GM12878 (cell line): Measurements from ENCODE around the gene ADORA2B. TPM values are rescaled to one million over a fixed set of nuclear protein-coding genes. Genes with fewer than 3 reads are reported as not detected.

Source experiments
- ATAC-seq: fragments of 200-7000 bp; cut with Tn5 transposase; 3 replicates; pipeline ENCODE4 v1.9.1; 2020; ENCODE audit warnings: mild to moderate bottlenecking, moderate library complexity
- BruUV-seq: library from RNA; stranded (reverse); fragments of 400-500 nt; replicated peaks from 2 replicates; lab custom pipeline; 2021; lab: Mats Ljungman, UMichigan
- CTCF ChIA-PET: fragments of 300-600 bp; sonication (Branson Sonifier 250); formaldehyde crosslinking; extraction: SDS; loops from one replicate; lab custom pipeline; 2021; ENCODE audit warnings: inconsistent platforms; lab: Yijun Ruan, JAX
- POLR2A ChIA-PET: fragments of 350-600 bp; formaldehyde crosslinking; extraction: SDS; loops from one replicate; lab custom pipeline; 2021; ENCODE audit warnings: inconsistent platforms; lab: Charles Lee
- RAD21 ChIA-PET: fragments of 300-600 bp; sonication (Branson Sonifier 250); formaldehyde crosslinking; loops from one replicate; lab custom pipeline; 2023; ENCODE audit warnings: antibody characterized with exemption; ENCODE audit not compliant: unreplicated experiment; lab: Charles Lee
- SMC1A ChIA-PET: fragments of 300-600 bp; sonication (Branson Sonifier 250); formaldehyde crosslinking; loops from one replicate; lab custom pipeline; 2023; ENCODE audit not compliant: unreplicated experiment, uncharacterized antibody; lab: Charles Lee
- DNase-seq: peaks from one replicate; pipeline ENCODE4 v3.0.0-alpha.2; 2011; ENCODE audit warnings: low read depth, low spot score
- FAIRE-seq: peaks from 3 replicates; lab custom pipeline; 2011; peaks lifted over from hg19 to GRCh38; lab: Jason Lieb, UNC
- H2AFZ ChIP-seq: 2 replicates; pipeline ENCODE4 v1.6.0; 2011; ENCODE audit warnings: low read depth, low read length, control low read depth; ENCODE audit not compliant: control insufficient read depth
- H3K27ac ChIP-seq: 2 replicates; pipeline ENCODE4 v1.5.1; 2011; ENCODE audit warnings: control low read depth; ENCODE audit not compliant: control insufficient read depth, insufficient read depth
- H3K27me3 ChIP-seq, 2 experiments: replicated peaks in 1 of 2; 2 replicates each; pipeline versions ENCODE4 v1.6.0 to v1.6.1; 2011; ENCODE audit warnings: low read length in 1 of 2; ENCODE audit not compliant: control insufficient read depth in 2 of 2, insufficient read depth in 2 of 2
- H3K36me3 ChIP-seq, 2 experiments: 2 replicates each; pipeline ENCODE4 v1.5.1; 2011; ENCODE audit warnings: low read length in 1 of 2; ENCODE audit not compliant: control insufficient read depth in 2 of 2, insufficient read depth in 2 of 2
- H3K4me1 ChIP-seq: 2 replicates; pipeline ENCODE4 v1.6.1; 2011; ENCODE audit warnings: mild to moderate bottlenecking, low read length, moderate library complexity, mixed read lengths; ENCODE audit not compliant: control insufficient read depth, insufficient read depth
- H3K4me2 ChIP-seq: 2 replicates; pipeline ENCODE4 v1.6.0; 2011; ENCODE audit warnings: control low read depth; ENCODE audit not compliant: control insufficient read depth, insufficient read depth
- H3K4me3 ChIP-seq: fragments of 200-600 bp; sonication (generic); 2 replicates; pipeline ENCODE4 v1.5.1; 2016
- H3K79me2 ChIP-seq: 2 replicates; pipeline ENCODE4 v1.6.0; 2011; ENCODE audit warnings: low read length; ENCODE audit not compliant: control insufficient read depth, insufficient read depth
- H3K9ac ChIP-seq: 2 replicates; pipeline ENCODE4 v1.8.0; 2011; ENCODE audit warnings: low read length, control low read depth, mixed read lengths; ENCODE audit not compliant: control insufficient read depth, insufficient read depth
- H3K9me3 ChIP-seq: replicated peaks from 3 replicates; pipeline ENCODE4 v1.5.1; 2011; ENCODE audit warnings: mild to moderate bottlenecking, low read length; ENCODE audit not compliant: control insufficient read depth, insufficient read depth
- H4K20me1 ChIP-seq: 2 replicates; pipeline ENCODE4 v1.6.0; 2011; ENCODE audit not compliant: control insufficient read depth, insufficient read depth
- ASH2L ChIP-seq: fragments of 300-600, 200-600 bp; sonication (generic); IDR thresholded peaks from 2 replicates; pipeline ENCODE4 v1.6.1; 2017; ENCODE audit warnings: low read depth, mild to moderate bottlenecking, borderline replicate concordance
- CBX3 ChIP-seq: fragments of 200-600 bp; sonication (generic); IDR thresholded peaks from 2 replicates; pipeline ENCODE4 v1.6.1; 2016; ENCODE audit warnings: low read depth, borderline replicate concordance
- CEBPB ChIP-seq, 2 experiments: fragments of 150-350 bp in 1 of 2; IDR thresholded peaks; 2 replicates each; pipeline ENCODE4 v1.6.1; 2012 to 2014; ENCODE audit warnings: low read depth in 2 of 2, low read length in 2 of 2, borderline replicate concordance in 1 of 2, inconsistent platforms in 1 of 2
- MYB ChIP-seq: fragments of 150-350 bp; IDR thresholded peaks from 2 replicates; pipeline ENCODE4 v1.6.1; 2014; ENCODE audit warnings: mild to moderate bottlenecking, low read depth, low read length, borderline replicate concordance
- POLR2A ChIP-seq: IDR thresholded peaks from 2 replicates; pipeline ENCODE4 v1.6.1; 2011; ENCODE audit warnings: low read depth, mild to moderate bottlenecking, low read length
- POLR2AphosphoS5 ChIP-seq: IDR thresholded peaks from 2 replicates; pipeline ENCODE4 v1.6.1; 2011; ENCODE audit warnings: mild to moderate bottlenecking, low read length, inconsistent platforms
- RCOR1 ChIP-seq: conservative IDR thresholded peaks from 2 replicates; pipeline ENCODE4 v1.6.1; 2012; ENCODE audit warnings: low read depth, low read length, improper control_type of control experiment
- STAT3 ChIP-seq: IDR thresholded peaks from 2 replicates; pipeline ENCODE4 v1.6.1; 2011; ENCODE audit warnings: low read depth, low read length, improper control_type of control experiment
- WGBS: methylation state at CpG from one replicate; pipeline ENCODE4 v1.1.6; 2016; ENCODE audit warnings: low lambda C conversion rate; ENCODE audit not compliant: insufficient replicate concordance, insufficient coverage; ENCODE audit errors: missing lambda C conversion rate; 5-methylcytosine and 5-hydroxymethylcytosine counted together
- in situ Hi-C: fragments of 300-500 bp; cut with MboI; formaldehyde crosslinking; loops from 9 replicates; pipeline ENCODE4 v1.14.3; 2018; ENCODE audit warnings: mixed read lengths
- intact Hi-C: fragments of 100-400 bp; cut with micrococcal nuclease; formaldehyde crosslinking; loops from one replicate; pipeline ENCODE4 v1.14.2; 2022; ENCODE audit not compliant: unreplicated experiment
- polyA plus RNA-seq, 11 experiments: library from polyadenylated mRNA; depleted of rRNA in 4 of 11; unstranded in 6 of 11; stranded (reverse) in 5 of 11; fragments of >200 nt; fragmentation: Nextera tagmentation in 4 of 11; fragmentation: Illumina TruSeq in 1 of 11; extraction: Ambion mirVana in 4 of 11; extraction: Trizol in 1 of 11; gene quantifications; 1 replicate in 1 of 11; 2 replicates in 10 of 11; pipeline versions ENCODE4 v1.2.1 to v1.2.3, GENCODE V29; 2011 to 2016; ENCODE audit warnings: inconsistent platforms in 2 of 11, missing spikeins in 2 of 11, low read depth in 1 of 11
- total RNA-seq, 4 experiments: library from RNA; depleted of rRNA in 3 of 4; stranded (reverse); fragments of >200 nt in 3 of 4; fragmentation: Illumina TruSeq in 1 of 4; extraction: Trizol in 1 of 4; gene quantifications; 2 replicates each; pipeline versions ENCODE4 v1.2.1 to v1.2.3, GENCODE V29; 2013 to 2021
- TF ChIP-seq, protein P1 (sequence below): fragments of 450-650 bp; formaldehyde crosslinking; IDR thresholded peaks from 2 replicates; pipeline ENCODE4 v1.4.0; 2022; ENCODE audit warnings: mild to moderate bottlenecking, moderate library complexity
- TF ChIP-seq, protein P2 (sequence below): IDR thresholded peaks from 2 replicates; pipeline ENCODE4 v1.6.1; 2012; ENCODE audit warnings: mild to moderate bottlenecking, low read depth, low read length
- TF ChIP-seq, protein P3 (sequence below): IDR thresholded peaks from 2 replicates; pipeline ENCODE4 v1.6.1; 2012; ENCODE audit warnings: low read depth, low read length, improper control_type of control experiment

The ADORA2B gene
- total and polyA plus RNA-seq, 10 of the 15 experiments (the other 5 are each of a cell fraction or from before 2014, with no cell fraction given): 0.05 to 0.42 (median 0.17) TPM

DNA sequence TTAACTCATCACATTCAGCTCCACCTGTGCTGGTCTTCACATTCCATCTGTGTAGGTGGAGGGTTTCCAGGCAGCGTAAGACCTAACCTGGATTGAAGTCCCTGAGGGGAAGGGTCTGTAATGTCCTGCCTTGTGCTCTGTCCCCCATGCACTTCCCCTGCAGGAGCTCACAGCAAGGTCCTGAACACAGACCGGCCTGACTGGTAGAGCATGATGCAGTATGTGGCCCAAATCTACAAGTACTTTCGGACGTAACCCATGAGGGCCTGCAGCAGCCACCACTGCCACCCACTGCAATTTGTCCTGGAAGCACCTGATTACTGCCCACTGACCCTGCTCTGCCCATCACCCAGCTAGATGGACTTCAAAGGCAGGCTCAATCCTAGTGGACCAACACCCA lies 36.6 kb upstream of the ADORA2B start:
- H3K4me2 ChIP-seq: no peak overlapping the region
- no peak overlapping the region for H3K9ac ChIP-seq
- DNase-seq: no peak
- no peaks in the 10 kb centered on the region for H3K9me3 ChIP-seq
- no peaks in the 10 kb centered on the region for H4K20me1 ChIP-seq
- H3K79me2 ChIP-seq: no peaks in the 10 kb centered on the region
- no peak for FAIRE-seq
- ChIA-PET RAD21 (no interaction called here), CTCF (no interaction called here), SMC1A (no interaction called here), POLR2A (no interaction called here)
- no peak overlapping the region for H3K27ac ChIP-seq
- no peaks in the 10 kb centered on the region; a peak in 1 of 4 replicates for H3K27me3 ChIP-seq
- no peak overlapping the region for H2AFZ ChIP-seq
- no TSS peak for BruUV-seq
- in situ Hi-C loops: no loop called here
- intact Hi-C loops: no loop called here
- ATAC-seq: no peak
- no peaks in the 10 kb centered on the region for H3K36me3 ChIP-seq
- no peak overlapping the region for H3K4me3 ChIP-seq
- 33% methylated on average over 4 of the region's 4 CpGs for WGBS
- no peaks in the 10 kb centered on the region for H3K4me1 ChIP-seq
- TF ChIP-seq MYB (no peak), POLR2AphosphoS5 (no peak)
- TF ChIP-seq, protein P1, sequence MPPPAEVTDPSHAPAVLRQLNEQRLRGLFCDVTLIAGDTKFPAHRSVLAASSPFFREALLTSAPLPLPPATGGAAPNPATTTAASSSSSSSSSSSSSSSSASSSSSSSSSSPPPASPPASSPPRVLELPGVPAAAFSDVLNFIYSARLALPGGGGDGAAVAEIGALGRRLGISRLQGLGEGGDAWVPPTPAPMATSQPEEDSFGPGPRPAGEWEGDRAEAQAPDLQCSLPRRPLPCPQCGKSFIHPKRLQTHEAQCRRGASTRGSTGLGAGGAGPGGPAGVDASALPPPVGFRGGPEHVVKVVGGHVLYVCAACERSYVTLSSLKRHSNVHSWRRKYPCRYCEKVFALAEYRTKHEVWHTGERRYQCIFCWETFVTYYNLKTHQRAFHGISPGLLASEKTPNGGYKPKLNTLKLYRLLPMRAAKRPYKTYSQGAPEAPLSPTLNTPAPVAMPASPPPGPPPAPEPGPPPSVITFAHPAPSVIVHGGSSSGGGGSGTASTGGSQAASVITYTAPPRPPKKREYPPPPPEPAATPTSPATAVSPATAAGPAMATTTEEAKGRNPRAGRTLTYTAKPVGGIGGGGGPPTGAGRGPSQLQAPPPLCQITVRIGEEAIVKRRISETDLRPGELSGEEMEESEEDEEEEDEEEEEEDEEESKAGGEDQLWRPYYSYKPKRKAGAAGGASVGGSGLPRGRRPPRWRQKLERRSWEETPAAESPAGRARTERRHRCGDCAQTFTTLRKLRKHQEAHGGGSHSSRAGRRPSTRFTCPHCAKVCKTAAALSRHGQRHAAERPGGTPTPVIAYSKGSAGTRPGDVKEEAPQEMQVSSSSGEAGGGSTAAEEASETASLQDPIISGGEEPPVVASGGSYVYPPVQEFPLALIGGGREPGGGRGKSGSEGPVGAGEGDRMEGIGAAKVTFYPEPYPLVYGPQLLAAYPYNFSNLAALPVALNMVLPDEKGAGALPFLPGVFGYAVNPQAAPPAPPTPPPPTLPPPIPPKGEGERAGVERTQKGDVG (CRISPR knock-in tag): no peak

DNA sequence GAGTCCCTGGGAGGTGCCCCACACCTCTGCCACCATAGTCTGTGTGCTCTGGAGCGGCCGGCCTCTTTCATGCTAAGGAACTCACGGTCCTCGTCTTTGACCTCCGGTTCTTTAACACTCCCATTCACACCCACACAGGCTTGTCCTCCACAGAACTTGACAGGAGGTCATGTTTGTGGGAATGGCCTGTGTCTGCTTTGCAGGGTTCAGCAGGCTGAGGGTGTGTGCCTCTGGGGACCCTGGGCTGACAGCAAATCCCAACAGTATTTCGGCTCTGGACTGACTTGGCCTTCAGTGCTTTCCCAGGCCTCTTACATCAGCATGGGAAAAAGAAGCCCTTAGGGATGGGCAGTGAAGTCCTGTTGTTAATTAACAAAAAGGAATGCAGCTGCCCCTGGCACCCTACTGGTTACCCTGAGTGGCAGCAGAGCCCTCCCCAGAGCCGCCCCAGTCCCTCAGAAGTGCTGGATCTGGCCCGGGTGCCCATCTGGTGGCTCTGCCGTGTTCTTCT lies 35.4 kb upstream of the ADORA2B start:
- Histone ChIP-seq H3K36me3 (no peaks in the 10 kb centered on the region), H3K4me2 (no peak overlapping the region), H3K27me3 (no peaks in the 10 kb centered on the region; a peak in 1 of 4 replicates), H4K20me1 (no peaks in the 10 kb centered on the region), H2AFZ (no peak overlapping the region), H3K4me3 (no peak overlapping the region), H3K9me3 (no peaks in the 10 kb centered on the region), H3K79me2 (no peaks in the 10 kb centered on the region), H3K27ac (no peak overlapping the region), H3K9ac (no peak overlapping the region), H3K4me1 (no peaks in the 10 kb centered on the region)
- ChIA-PET POLR2A (interaction anchor here (0.6 kb wide), 1 partner anchor 78 kb away, joined by 3 read pairs; no protein-coding TSS in a partner anchor), CTCF (interaction anchor here (0.6 kb wide), 1 partner anchor 199 kb away, joined by 3 read pairs; no protein-coding TSS in a partner anchor), SMC1A (no interaction called here), RAD21 (no interaction called here)
- ATAC-seq: no peak
- no TSS peak for BruUV-seq
- WGBS: 37% methylated on average over 9 of the region's 9 CpGs
- no peak for DNase-seq
- in situ Hi-C loops (no loop called here), intact Hi-C loops (no loop called here)
- no peak for FAIRE-seq
- no peak for TF ChIP-seq CEBPB (IDR thresholded peaks at IDR 0.05; ENCODE audit: borderline replicate concordance in 1 of 2, low read depth in 2 of 2, low read length in 2 of 2)
- no peak for TF ChIP-seq POLR2A
- TF ChIP-seq, protein P2, sequence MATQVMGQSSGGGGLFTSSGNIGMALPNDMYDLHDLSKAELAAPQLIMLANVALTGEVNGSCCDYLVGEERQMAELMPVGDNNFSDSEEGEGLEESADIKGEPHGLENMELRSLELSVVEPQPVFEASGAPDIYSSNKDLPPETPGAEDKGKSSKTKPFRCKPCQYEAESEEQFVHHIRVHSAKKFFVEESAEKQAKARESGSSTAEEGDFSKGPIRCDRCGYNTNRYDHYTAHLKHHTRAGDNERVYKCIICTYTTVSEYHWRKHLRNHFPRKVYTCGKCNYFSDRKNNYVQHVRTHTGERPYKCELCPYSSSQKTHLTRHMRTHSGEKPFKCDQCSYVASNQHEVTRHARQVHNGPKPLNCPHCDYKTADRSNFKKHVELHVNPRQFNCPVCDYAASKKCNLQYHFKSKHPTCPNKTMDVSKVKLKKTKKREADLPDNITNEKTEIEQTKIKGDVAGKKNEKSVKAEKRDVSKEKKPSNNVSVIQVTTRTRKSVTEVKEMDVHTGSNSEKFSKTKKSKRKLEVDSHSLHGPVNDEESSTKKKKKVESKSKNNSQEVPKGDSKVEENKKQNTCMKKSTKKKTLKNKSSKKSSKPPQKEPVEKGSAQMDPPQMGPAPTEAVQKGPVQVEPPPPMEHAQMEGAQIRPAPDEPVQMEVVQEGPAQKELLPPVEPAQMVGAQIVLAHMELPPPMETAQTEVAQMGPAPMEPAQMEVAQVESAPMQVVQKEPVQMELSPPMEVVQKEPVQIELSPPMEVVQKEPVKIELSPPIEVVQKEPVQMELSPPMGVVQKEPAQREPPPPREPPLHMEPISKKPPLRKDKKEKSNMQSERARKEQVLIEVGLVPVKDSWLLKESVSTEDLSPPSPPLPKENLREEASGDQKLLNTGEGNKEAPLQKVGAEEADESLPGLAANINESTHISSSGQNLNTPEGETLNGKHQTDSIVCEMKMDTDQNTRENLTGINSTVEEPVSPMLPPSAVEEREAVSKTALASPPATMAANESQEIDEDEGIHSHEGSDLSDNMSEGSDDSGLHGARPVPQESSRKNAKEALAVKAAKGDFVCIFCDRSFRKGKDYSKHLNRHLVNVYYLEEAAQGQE: no peak
- TF ChIP-seq, protein P3, sequence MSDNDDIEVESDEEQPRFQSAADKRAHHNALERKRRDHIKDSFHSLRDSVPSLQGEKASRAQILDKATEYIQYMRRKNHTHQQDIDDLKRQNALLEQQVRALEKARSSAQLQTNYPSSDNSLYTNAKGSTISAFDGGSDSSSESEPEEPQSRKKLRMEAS: no peak
- TF ChIP-seq CBX3: no peak
- TF ChIP-seq RCOR1: no peak
- TF ChIP-seq STAT3: no peak
- TF ChIP-seq ASH2L: no peak
